ENCODE data around the gene CIAO3. TPM values are rescaled to one million over a fixed set of nuclear protein-coding genes. Genes with fewer than 3 reads are reported as not detected.

Gene CIAO3
- total and polyA plus RNA-seq, 7 donors = 12.3 to 43.0 (median 25.9) TPM

DNA sequence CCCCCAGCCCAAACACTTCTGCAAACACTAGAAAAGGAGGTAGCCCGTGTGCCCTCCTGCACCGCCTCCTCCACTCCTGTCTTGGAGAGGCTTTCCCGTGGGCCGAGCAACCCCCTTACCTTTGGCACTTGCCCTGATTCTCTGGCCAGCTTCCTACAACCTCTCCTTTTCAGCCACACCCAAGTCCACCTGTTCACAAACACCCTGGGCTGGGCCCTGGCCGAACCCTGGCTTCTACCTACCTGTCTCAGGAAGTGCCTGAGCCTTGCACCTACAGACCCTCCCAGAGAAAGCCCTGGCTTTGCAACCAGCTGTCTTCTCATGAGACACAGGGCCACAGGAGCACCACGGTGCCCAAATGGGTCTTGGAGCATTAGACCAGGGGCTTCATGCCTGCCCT is 21.9 kb downstream of the CIAO3 start:
- ATAC-seq = no peak
- intact Hi-C loops (cut with DNase I) = no loop called here
- Histone ChIP-seq H3K27ac (no peak overlapping the region), H3K4me3 (no peak overlapping the region), H3K27me3 (ENCODE audit: insufficient read depth in 3 of 3, low read length in 2 of 3) (no peaks in the 10 kb centered on the region), H3K9me3 (no peaks in the 10 kb centered on the region), H3K36me3 (ENCODE audit: insufficient read depth in 1 of 2, low read depth in 1 of 2) (peaks cover 0 to 9% of the 10 kb centered on the region in 2 donors), H3K4me1 (peaks cover 29% of the 10 kb centered on the region)
- DNase-seq = no peak
- TF ChIP-seq, protein P1, sequence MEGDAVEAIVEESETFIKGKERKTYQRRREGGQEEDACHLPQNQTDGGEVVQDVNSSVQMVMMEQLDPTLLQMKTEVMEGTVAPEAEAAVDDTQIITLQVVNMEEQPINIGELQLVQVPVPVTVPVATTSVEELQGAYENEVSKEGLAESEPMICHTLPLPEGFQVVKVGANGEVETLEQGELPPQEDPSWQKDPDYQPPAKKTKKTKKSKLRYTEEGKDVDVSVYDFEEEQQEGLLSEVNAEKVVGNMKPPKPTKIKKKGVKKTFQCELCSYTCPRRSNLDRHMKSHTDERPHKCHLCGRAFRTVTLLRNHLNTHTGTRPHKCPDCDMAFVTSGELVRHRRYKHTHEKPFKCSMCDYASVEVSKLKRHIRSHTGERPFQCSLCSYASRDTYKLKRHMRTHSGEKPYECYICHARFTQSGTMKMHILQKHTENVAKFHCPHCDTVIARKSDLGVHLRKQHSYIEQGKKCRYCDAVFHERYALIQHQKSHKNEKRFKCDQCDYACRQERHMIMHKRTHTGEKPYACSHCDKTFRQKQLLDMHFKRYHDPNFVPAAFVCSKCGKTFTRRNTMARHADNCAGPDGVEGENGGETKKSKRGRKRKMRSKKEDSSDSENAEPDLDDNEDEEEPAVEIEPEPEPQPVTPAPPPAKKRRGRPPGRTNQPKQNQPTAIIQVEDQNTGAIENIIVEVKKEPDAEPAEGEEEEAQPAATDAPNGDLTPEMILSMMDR (IDR thresholded peaks at IDR 0.05) = no peak
- WGBS, 3 donors = 73 to 84% (median 78%) methylated on average over 6 of the region's 6 CpGs

DNA sequence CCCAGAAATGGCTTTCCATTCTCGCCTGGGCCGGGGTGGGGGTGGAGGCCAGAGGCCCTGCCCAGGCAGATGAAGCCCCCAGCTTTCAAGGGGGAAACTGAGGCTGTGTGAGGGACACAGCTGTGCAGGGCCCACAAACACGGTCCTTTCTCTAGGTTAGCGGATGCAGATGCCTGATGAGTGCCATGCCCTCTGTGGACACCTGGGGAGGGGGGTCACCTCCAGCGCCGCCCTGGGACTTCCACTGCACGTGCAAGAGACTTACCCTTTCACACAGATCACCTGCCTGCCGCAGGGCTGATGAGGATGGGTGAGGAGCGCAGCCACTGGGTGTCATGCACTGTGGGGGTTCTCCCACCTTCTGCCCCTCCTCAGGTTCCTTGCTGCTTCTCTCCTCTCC is 22.4 kb downstream of the CIAO3 start:
- 88 to 97% (median 90%) methylated on average over 9 of the region's 9 CpGs for WGBS, 3 donors
- H3K36me3 ChIP-seq (ENCODE audit: insufficient read depth in 1 of 2, low read depth in 1 of 2) = peaks cover 0 to 9% of the 10 kb centered on the region in 2 donors
- H3K4me3 ChIP-seq = no peak overlapping the region
- DNase-seq (no peak), ATAC-seq (no peak)
- peaks cover 29% of the 10 kb centered on the region for H3K4me1 ChIP-seq
- no peak overlapping the region for H3K27ac ChIP-seq
- H3K27me3 ChIP-seq (ENCODE audit: insufficient read depth in 3 of 3, low read length in 2 of 3) = no peaks in the 10 kb centered on the region
- intact Hi-C loops (cut with DNase I) = no loop called here
- TF ChIP-seq, protein P1 (IDR thresholded peaks at IDR 0.05) = no peak
- H3K9me3 ChIP-seq = no peaks in the 10 kb centered on the region

DNA sequence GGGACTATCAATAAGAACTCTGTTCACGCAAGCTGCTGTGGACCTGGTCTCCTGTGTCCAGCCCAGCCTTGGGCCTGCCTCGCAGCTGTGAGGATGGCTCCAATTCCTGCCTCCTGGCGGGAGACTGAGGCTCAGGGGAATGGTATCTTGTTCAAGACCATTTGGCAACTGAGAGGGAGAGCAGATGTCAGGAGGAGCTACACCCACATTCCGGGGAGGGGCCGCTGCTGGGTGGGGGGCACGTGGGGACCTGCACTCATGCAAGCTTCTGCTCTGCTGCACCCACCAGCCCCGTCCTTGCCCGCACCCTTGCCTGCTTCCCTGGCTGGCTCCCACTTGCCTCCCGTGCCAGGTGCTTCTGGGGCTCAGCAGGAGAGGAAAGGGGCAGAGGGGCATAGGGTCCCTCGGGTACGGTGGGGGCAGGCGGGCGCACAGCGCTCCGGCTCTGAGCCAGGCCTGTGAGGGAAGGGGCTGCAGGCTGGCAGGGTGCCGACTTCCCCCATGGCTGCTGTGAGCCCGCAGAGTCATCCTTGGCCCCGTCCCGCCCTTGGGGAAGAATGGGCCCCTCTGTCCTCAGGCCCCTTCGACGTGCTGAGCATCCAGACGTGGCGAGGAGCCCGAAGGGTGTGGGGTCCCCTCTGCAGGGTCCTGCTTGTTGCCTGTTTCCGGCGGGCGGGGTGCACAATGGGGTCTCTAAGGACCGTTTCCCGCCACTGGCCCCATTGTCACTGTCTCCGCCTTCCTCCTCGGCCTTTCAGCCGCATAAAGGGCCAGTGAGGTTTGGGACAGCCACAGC is 23.1 kb downstream of the CIAO3 start:
- WGBS, 3 donors = 71 to 78% (median 73%) methylated on average over 27 to 32 of the region's 32 CpGs

DNA sequence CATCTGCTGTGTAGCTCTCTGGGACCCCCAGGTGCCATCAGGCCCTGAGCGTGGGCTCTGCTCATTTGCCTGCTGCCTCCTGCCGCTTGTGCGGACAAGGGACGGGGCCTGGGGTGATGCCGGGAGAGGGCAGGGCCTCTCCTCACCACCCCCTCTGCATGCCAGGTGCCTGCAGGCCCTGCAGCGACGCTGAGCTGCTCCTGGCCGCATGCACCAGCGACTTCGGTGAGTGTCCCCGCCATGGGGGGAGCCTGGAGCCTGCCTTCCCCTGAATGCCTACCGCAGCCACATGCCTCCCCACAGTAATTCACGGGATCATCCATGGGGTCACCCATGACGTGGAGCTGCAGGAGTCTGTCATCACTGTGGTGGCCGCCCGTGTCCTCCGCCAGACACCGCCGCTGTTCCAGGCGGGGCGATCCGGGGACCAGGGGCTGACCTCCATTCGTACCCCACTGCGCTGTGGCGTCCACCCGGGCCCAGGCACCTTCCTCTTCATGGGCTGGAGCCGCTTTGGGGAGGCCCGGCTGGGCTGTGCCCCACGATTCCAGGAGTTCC is 23.9 kb downstream of the CIAO3 start:
- no peak for DNase-seq
- no peak overlapping the region for H3K27ac ChIP-seq
- no peaks in the 10 kb centered on the region for H3K9me3 ChIP-seq
- 86 to 88% (median 87%) methylated on average over 26 to 29 of the region's 29 CpGs for WGBS, 3 donors
- peaks cover 24% of the 10 kb centered on the region for H3K4me1 ChIP-seq
- H3K36me3 ChIP-seq (ENCODE audit: insufficient read depth in 1 of 2, low read depth in 1 of 2) = peaks cover 0 to under 1% of the 10 kb centered on the region in 2 donors
- H3K27me3 ChIP-seq (ENCODE audit: insufficient read depth in 3 of 3, low read length in 2 of 3) = peaks cover 0 to 2% (median 0%) of the 10 kb centered on the region in 3 donors
- no peak for ATAC-seq
- TF ChIP-seq, protein P1 (IDR thresholded peaks at IDR 0.05) = no peak
- intact Hi-C loops (cut with DNase I) = no loop called here
- H3K4me3 ChIP-seq = no peak overlapping the region

More for the DNA sequence above, 23.1 kb downstream of the CIAO3 start:
- TF ChIP-seq, protein P1 (IDR thresholded peaks at IDR 0.05) = no peak
- no peak overlapping the region for H3K27ac ChIP-seq
- ATAC-seq (no peak), DNase-seq (no peak)
- H3K36me3 ChIP-seq (ENCODE audit: insufficient read depth in 1 of 2, low read depth in 1 of 2) = peaks cover 0 to 7% of the 10 kb centered on the region in 2 donors
- no peaks in the 10 kb centered on the region for H3K27me3 ChIP-seq (ENCODE audit: insufficient read depth in 3 of 3, low read length in 2 of 3)
- H3K9me3 ChIP-seq = no peaks in the 10 kb centered on the region
- H3K4me1 ChIP-seq = peaks cover 29% of the 10 kb centered on the region
- H3K4me3 ChIP-seq = no peak overlapping the region
- intact Hi-C loops (cut with DNase I) = no loop called here
